Measurements from ENCODE around the gene MCC.

Gene MCC

DNA sequence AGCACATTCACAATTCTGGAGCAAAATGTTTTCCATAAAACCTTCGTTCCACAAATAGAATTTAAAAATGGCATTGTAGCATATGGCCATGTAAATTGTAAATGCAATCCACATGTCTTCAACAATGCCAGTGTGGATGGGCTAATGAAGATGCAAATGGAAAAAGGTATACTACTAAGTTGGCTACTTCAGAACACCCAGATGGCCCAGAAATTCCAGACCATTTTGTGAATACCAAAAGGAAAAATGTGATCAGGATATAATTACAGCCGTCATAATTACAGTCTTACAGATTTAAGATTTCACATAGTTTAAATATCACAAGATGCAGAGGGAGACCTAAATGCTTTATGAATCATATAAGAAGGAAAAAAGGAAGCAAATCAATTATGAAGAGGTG lies 170.6 kb downstream of the MCC start:
- Histone ChIP-seq H3K36me3 (ENCODE audit: control insufficient read depth, insufficient read depth, low read length) (no peaks in the 10 kb centered on the region), H3K4me3 (replicated peaks; ENCODE audit: low read depth, low read length) (no peak overlapping the region), H3K27me3 (replicated peaks; ENCODE audit: control insufficient read depth, insufficient read depth, low read length) (no peaks in the 10 kb centered on the region)
- DNase-seq (ENCODE audit: extremely low read depth, insufficient read length), result no peak
- no peak for TF ChIP-seq CTCF (IDR thresholded peaks at IDR 0.05; ENCODE audit: insufficient read depth, low read length, poor library complexity, severe bottlenecking)

DNA sequence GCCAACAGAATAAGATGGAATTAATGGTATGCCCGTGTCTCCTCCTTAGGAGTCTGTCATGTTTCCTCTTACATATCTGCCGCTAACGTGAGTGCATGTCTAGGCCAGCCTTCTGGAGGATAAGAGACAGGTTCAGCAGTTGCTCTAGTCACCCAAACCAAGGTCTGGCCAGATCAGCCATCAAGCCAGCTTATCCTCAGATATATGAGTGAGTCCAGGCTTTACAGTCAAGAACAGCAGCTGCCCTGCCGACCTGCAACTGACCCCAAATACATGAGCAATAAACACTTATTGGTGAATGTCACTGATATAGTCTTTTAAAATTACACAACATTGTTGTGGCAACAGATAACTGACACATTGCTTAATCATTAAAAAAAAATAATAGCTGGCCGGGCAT lies 177.0 kb downstream of the MCC start:
- no peak for DNase-seq (ENCODE audit: extremely low read depth, insufficient read length)
- H3K4me3 ChIP-seq (replicated peaks; ENCODE audit: low read depth, low read length), result no peak overlapping the region
- no peaks in the 10 kb centered on the region for H3K27me3 ChIP-seq (replicated peaks; ENCODE audit: control insufficient read depth, insufficient read depth, low read length)
- no peak for TF ChIP-seq CTCF (IDR thresholded peaks at IDR 0.05; ENCODE audit: insufficient read depth, low read length, poor library complexity, severe bottlenecking)
- no peaks in the 10 kb centered on the region for H3K36me3 ChIP-seq (ENCODE audit: control insufficient read depth, insufficient read depth, low read length)

DNA sequence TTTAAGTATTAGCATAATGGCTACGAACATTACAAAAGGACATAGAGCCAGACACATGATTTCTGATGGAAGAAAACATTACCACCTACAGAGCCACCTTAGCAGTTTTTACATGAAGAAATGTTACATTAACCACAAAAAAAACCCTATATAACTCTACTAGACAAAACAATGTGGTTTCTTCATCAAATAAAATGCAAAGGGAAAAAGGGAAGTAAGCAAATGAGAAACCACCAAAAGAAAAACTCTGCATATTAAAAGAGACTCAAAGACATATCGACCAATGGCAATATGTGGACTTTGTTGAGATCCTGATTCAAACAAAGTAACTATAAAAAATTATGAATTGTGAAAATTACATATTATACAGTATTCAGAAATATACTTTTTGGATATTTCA lies 186.1 kb downstream of the MCC start:
- H3K4me3 ChIP-seq (replicated peaks; ENCODE audit: low read depth, low read length), result no peak overlapping the region
- no peak for DNase-seq (ENCODE audit: extremely low read depth, insufficient read length)
- no peaks in the 10 kb centered on the region; the same call in none of the 2 replicates for H3K27me3 ChIP-seq (replicated peaks; ENCODE audit: control insufficient read depth, insufficient read depth, low read length)
- H3K36me3 ChIP-seq (ENCODE audit: control insufficient read depth, insufficient read depth, low read length), result no peaks in the 10 kb centered on the region
- no peak for TF ChIP-seq CTCF (IDR thresholded peaks at IDR 0.05; ENCODE audit: insufficient read depth, low read length, poor library complexity, severe bottlenecking)

- no peaks in the 10 kb centered on the region for H3K36me3 ChIP-seq (ENCODE audit: control insufficient read depth, insufficient read depth, low read length)
Observed at GRCh38 chr5:113299591-113299990, 188.7 kb downstream of the MCC start.

GRCh38 chr5:113296676-113297075 lies 191.6 kb downstream of the MCC start:
- TF ChIP-seq CTCF (IDR thresholded peaks at IDR 0.05; ENCODE audit: insufficient read depth, low read length, poor library complexity, severe bottlenecking), result no peak
- Histone ChIP-seq H3K36me3 (ENCODE audit: control insufficient read depth, insufficient read depth, low read length) (no peaks in the 10 kb centered on the region), H3K27me3 (replicated peaks; ENCODE audit: control insufficient read depth, insufficient read depth, low read length) (peaks cover 2% of the 10 kb centered on the region), H3K4me3 (replicated peaks; ENCODE audit: low read depth, low read length) (no peak overlapping the region)
- DNase-seq (ENCODE audit: extremely low read depth, insufficient read length), result no peak

More at GRCh38 chr5:113299591-113299990, 188.7 kb downstream of the MCC start:
- no peak for DNase-seq (ENCODE audit: extremely low read depth, insufficient read length)
- Histone ChIP-seq H3K4me3 (replicated peaks; ENCODE audit: low read depth, low read length) (no peak overlapping the region), H3K27me3 (replicated peaks; ENCODE audit: control insufficient read depth, insufficient read depth, low read length) (no peaks in the 10 kb centered on the region; the same call in none of the 2 replicates)
- TF ChIP-seq CTCF (IDR thresholded peaks at IDR 0.05; ENCODE audit: insufficient read depth, low read length, poor library complexity, severe bottlenecking), result no peak

DNA sequence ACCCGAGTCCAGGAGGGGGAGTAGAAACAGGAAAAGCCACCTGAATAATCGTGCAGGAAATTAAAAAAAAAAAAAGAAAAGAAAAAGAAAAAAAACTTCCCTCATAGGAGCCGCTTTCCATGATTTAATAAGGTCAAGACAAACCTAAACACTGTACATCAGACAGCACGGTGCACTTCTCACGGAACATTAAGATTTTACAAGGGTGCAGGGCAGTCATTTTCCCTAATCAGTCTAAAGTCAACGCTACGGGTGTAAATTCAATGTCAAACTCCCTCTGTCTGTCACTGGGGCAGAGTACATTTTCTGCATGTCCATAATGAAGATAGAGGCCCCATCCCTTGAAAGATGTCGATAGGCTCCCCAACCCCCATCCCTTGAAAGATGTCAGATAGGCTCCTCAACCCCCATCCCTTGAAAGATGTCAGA lies 193.1 kb downstream of the MCC start:
- H3K4me3 ChIP-seq (replicated peaks; ENCODE audit: low read depth, low read length), result peak overlapping the region; percentile 68
- H3K36me3 ChIP-seq (ENCODE audit: control insufficient read depth, insufficient read depth, low read length), result no peaks in the 10 kb centered on the region
- no peak for TF ChIP-seq CTCF (IDR thresholded peaks at IDR 0.05; ENCODE audit: insufficient read depth, low read length, poor library complexity, severe bottlenecking)
- H3K27me3 ChIP-seq (replicated peaks; ENCODE audit: control insufficient read depth, insufficient read depth, low read length), result peaks cover 2% of the 10 kb centered on the region
- DNase-seq (ENCODE audit: extremely low read depth, insufficient read length), result no peak

All from GM06990 (cell line).